ENCODE results near the gene SQOR. TPM values are rescaled to one million over a fixed set of nuclear protein-coding genes. Genes with fewer than 3 reads are reported as not detected.
A peak's percentile ranks its signal among the peaks of the same experiment; 100 is the strongest.

SQOR gene
- polyA plus RNA-seq, 3 donors: 78.9 to 292 (median 232) TPM

DNA sequence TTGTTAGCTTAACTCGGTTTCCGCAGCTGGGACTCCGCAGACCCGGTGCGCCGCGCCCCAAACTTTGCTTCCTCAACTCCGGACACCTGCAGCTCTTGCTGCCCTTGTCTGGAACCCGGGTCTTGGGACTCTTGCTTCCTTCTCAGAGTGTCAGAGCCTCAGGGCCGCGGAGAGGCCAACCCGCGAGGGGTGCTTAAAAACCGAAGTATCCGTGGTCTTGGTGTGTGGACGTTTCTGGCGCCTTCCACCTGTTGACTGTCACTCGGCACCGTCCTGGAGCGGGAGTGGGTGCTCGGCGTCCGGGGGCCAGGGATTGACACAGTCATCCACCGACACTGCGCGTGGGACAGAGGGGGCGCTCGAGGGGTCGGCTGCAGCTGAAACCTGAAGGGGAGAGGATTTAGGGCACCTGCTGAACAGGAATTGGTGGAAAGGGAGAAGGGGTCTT, 386 bp downstream of the SQOR start:
- Mint-ChIP-seq H3K36me3 (peaks cover 10 to 13% of the 10 kb centered on the region in 2 donors), H3K4me1 (peaks cover 63% of the 10 kb centered on the region), H3K27me3 (ENCODE audit: low read depth in 3 of 3) (peaks cover 0 to 8% (median under 1%) of the 10 kb centered on the region in 3 donors), H3K9me3 (peaks cover 0 to 5% (median under 1%) of the 10 kb centered on the region in 7 donors), H3K4me3 (peak overlapping the region; percentile 98 to 99), H3K27ac (peak overlapping the region; percentile 94 to 97 (median 96))
- DNase-seq: peak in 2 of 3 donors; percentile 48 to 63
- Histone ChIP-seq H3K9ac (ENCODE audit: insufficient read depth, low read length, poor library complexity, severe bottlenecking) (peak overlapping the region; percentile 93), H3K36me3 (replicated peaks in 1 of 2; ENCODE audit: control insufficient read depth in 1 of 2, insufficient read depth in 2 of 2, low read length in 2 of 2) (no peaks in the 10 kb centered on the region), H3K79me2 (ENCODE audit: insufficient read depth, low read length) (peaks cover 55% of the 10 kb centered on the region), H3K27me3 (ENCODE audit: control insufficient read depth in 2 of 2, insufficient read depth in 2 of 2, low read length in 2 of 2) (no peaks in the 10 kb centered on the region), H4K20me1 (ENCODE audit: insufficient read depth, low read length) (peaks cover 13% of the 10 kb centered on the region), H3K4me2 (replicated peaks; ENCODE audit: extremely low read depth, low read length, poor library complexity, severe bottlenecking) (peak overlapping the region; percentile 68), H3K9me3 (replicated peaks in 1 of 2; ENCODE audit: control insufficient read depth in 1 of 2, insufficient read depth in 1 of 2, low read length in 2 of 2) (no peaks in the 10 kb centered on the region), H3K4me3 (replicated peaks in 1 of 3; ENCODE audit: low read depth in 2 of 3, low read length in 3 of 3) (peak overlapping the region; percentile 77 to 90 (median 88)), H2AFZ (ENCODE audit: insufficient read depth, low read depth, low read length, poor library complexity, severe bottlenecking) (peak overlapping the region; percentile 87), H3K27ac (ENCODE audit: low read depth in 1 of 2, low read length in 2 of 2) (peak overlapping the region; percentile 85 to 94), H3K4me1 (ENCODE audit: control insufficient read depth in 1 of 2, insufficient read depth in 2 of 2, low read length in 2 of 2) (peaks cover 59 to 68% of the 10 kb centered on the region in 2 donors)
- under 1% methylated on average over 23 of the region's 29 CpGs for WGBS (ENCODE audit: insufficient coverage)
- TF ChIP-seq CTCF (IDR thresholded peaks at IDR 0.05): peak; percentile 65
- intact Hi-C loops (cut with micrococcal nuclease): loop anchor here in 1 of 2 donors (10.0 kb wide), 2 partner anchors 50 to 430 kb away; partner anchors contain the start of gene BLOC1S6

DNA sequence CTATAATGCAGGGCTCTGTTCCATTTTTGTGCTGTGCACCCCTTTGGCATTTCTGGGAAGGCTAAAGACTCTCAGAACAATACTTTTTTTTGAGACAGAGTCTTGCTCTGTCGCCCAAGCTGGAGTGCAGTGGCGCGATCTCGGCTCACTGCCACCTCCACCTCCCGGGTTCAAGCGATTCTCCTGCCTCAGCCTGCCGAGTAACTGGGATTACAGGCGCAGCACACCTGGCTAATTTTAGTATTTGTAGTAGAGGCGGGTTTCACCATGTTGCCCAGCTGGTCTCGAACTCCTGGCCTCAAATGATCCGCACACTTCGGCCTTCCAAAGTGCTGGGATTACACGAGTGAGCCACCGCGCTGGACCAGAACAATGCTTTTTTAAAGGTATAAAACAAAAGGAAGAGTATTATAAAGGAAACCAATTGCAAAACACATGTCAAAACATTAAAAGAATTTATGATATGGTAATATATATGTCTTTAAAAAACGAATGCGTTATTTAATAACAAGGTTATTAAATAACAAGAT, 999 bp downstream of the SQOR start:
- Histone ChIP-seq H3K4me2 (replicated peaks; ENCODE audit: extremely low read depth, low read length, poor library complexity, severe bottlenecking) (peak overlapping the region; percentile 68), H3K27me3 (ENCODE audit: control insufficient read depth in 2 of 2, insufficient read depth in 2 of 2, low read length in 2 of 2) (no peaks in the 10 kb centered on the region), H3K36me3 (replicated peaks in 1 of 2; ENCODE audit: control insufficient read depth in 1 of 2, insufficient read depth in 2 of 2, low read length in 2 of 2) (no peaks in the 10 kb centered on the region), H2AFZ (ENCODE audit: insufficient read depth, low read depth, low read length, poor library complexity, severe bottlenecking) (peak overlapping the region; percentile 87), H4K20me1 (ENCODE audit: insufficient read depth, low read length) (peaks cover 19% of the 10 kb centered on the region), H3K79me2 (ENCODE audit: insufficient read depth, low read length) (peaks cover 62% of the 10 kb centered on the region), H3K9me3 (replicated peaks in 1 of 2; ENCODE audit: control insufficient read depth in 1 of 2, insufficient read depth in 1 of 2, low read length in 2 of 2) (no peaks in the 10 kb centered on the region), H3K27ac (ENCODE audit: low read depth in 1 of 2, low read length in 2 of 2) (peak overlapping the region; percentile 85 to 94), H3K9ac (ENCODE audit: insufficient read depth, low read length, poor library complexity, severe bottlenecking) (peak overlapping the region; percentile 93), H3K4me1 (ENCODE audit: control insufficient read depth in 1 of 2, insufficient read depth in 2 of 2, low read length in 2 of 2) (peaks cover 65 to 74% of the 10 kb centered on the region in 2 donors), H3K4me3 (replicated peaks in 1 of 3; ENCODE audit: low read depth in 2 of 3, low read length in 3 of 3) (peak overlapping the region; percentile 77 to 90 (median 88))
- peak overlapping the region; percentile 94 to 97 (median 96) for H3K27ac Mint-ChIP-seq
- WGBS (ENCODE audit: insufficient coverage): 63% methylated on average over 6 of the region's 17 CpGs
- intact Hi-C loops (cut with micrococcal nuclease): loop anchor here in 1 of 2 donors (10.0 kb wide), 2 partner anchors 51 to 431 kb away; partner anchors contain the start of gene BLOC1S6
- H3K27me3 Mint-ChIP-seq (ENCODE audit: low read depth in 3 of 3): peaks cover 0 to 5% (median 0%) of the 10 kb centered on the region in 3 donors
- H3K4me3 Mint-ChIP-seq: peak overlapping the region; percentile 98 to 99
- peaks cover 0 to 5% (median 0%) of the 10 kb centered on the region in 7 donors for H3K9me3 Mint-ChIP-seq
- TF ChIP-seq CTCF (IDR thresholded peaks at IDR 0.05): no peak
- H3K4me1 Mint-ChIP-seq: peaks cover 69% of the 10 kb centered on the region
- peaks cover 11 to 16% of the 10 kb centered on the region in 2 donors for H3K36me3 Mint-ChIP-seq
- DNase-seq: no peak
